Testis (tissue), 2 donors: ENCODE measurements around the gene TRAPPC11.

Source experiments
- POLR2A ChIP-seq: fragments of 450-650 bp; IDR thresholded peaks from one replicate; pipeline ENCODE4 v1.6.1; 2017; ENCODE audit warnings: antibody characterized with exemption, mild to moderate bottlenecking, moderate library complexity
- TF ChIP-seq, protein P1 (sequence below), 3 experiments: fragments of 450-650 bp in 2 of 3; fragments of 200-600 bp in 1 of 3; sonication (generic) in 1 of 3; IDR thresholded peaks; one replicate each; pipeline ENCODE4 v1.5.1; 2016 to 2019; ENCODE audit warnings: antibody characterized with exemption in 3 of 3, mild to moderate bottlenecking in 2 of 3, moderate library complexity in 1 of 3

GRCh38 chr4:183637461-183637860, 21.6 kb upstream of the TRAPPC11 start:
- TF ChIP-seq, protein P1, sequence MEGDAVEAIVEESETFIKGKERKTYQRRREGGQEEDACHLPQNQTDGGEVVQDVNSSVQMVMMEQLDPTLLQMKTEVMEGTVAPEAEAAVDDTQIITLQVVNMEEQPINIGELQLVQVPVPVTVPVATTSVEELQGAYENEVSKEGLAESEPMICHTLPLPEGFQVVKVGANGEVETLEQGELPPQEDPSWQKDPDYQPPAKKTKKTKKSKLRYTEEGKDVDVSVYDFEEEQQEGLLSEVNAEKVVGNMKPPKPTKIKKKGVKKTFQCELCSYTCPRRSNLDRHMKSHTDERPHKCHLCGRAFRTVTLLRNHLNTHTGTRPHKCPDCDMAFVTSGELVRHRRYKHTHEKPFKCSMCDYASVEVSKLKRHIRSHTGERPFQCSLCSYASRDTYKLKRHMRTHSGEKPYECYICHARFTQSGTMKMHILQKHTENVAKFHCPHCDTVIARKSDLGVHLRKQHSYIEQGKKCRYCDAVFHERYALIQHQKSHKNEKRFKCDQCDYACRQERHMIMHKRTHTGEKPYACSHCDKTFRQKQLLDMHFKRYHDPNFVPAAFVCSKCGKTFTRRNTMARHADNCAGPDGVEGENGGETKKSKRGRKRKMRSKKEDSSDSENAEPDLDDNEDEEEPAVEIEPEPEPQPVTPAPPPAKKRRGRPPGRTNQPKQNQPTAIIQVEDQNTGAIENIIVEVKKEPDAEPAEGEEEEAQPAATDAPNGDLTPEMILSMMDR (IDR thresholded peaks at IDR 0.05) = no peak
- TF ChIP-seq POLR2A = no peak
